T-helper 22 cell (primary cell): ENCODE data around the gene MT2A.
A peak's percentile ranks its signal among the peaks of the same experiment; 100 is the strongest.

Source experiments
- DNase-seq: peaks from one replicate; pipeline ENCODE4 v3.0.0-alpha.2; 2020; ENCODE audit warnings: low read depth

MT2A gene

GRCh38 chr16:56600398-56600999 lies 7.9 kb upstream of the MT2A start:
- DNase-seq, result no peak

DNA sequence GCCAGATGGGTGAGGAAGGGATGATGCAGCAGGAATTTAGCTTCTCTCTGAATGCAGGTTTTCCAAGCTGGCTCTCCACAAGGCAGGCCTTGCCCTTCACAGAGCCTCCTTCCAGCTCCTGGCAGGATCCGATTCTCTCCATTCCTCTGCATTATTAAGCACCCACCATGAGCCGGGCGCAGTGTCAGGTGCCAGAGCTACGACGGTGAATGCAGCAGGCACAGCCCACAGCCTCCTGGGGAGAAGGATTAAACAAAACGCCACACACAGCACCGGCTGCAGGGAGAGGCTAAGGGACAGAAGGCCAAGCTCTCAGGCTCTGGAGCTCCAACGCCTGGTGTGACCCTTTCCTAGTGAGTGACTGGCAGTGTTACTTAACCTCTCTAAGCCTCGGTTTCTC lies 7.1 kb upstream of the MT2A start:
- no peak for DNase-seq

DNA sequence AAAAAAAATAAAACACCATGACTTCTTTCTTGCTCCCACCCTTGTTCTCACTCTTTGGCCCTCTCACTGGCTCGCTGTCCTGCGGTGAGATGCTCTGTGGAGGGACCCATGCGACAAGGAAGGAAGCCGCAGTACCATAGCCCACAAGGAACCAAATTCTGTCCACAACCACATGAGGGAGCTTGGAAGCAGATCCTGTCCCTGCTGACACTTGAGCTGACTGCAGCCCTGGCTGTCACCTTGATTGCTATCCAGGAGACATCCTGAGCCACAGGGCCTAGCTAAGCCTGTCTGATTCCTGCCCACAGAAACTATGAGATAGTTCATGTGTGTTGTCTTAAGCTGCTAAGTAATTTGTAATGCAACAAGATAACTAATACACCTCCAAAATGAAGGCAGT lies 4.8 kb upstream of the MT2A start:
- no peak for DNase-seq

GRCh38 chr16:56604966-56605365 lies 3.4 kb upstream of the MT2A start:
- no peak for DNase-seq

- no peak for DNase-seq
Observed at GRCh38 chr16:56605475-56605874, 2.9 kb upstream of the MT2A start.

DNA sequence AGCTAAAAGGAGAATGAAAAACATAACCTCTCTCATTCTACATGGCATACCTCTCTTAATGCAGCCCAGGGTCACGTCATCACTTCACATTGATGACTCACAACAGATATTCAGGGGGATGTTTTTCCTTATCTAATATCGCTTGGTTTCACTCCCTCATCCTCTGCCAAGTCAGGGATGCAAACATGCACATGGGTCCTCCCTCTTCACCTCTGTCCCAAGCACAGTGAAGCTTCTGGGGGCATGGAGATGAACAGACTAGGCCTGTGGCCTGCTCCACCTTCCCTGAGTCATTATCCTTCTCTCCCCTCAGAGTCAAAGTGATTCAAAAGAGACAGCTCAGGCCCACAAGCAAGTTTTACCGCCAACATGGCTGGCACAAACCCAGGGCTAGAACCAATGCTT lies 2.3 kb upstream of the MT2A start:
- no peak for DNase-seq

- DNase-seq, result no peak
Observed at GRCh38 chr16:56606476-56607108, 1.8 kb upstream of the MT2A start.

DNA sequence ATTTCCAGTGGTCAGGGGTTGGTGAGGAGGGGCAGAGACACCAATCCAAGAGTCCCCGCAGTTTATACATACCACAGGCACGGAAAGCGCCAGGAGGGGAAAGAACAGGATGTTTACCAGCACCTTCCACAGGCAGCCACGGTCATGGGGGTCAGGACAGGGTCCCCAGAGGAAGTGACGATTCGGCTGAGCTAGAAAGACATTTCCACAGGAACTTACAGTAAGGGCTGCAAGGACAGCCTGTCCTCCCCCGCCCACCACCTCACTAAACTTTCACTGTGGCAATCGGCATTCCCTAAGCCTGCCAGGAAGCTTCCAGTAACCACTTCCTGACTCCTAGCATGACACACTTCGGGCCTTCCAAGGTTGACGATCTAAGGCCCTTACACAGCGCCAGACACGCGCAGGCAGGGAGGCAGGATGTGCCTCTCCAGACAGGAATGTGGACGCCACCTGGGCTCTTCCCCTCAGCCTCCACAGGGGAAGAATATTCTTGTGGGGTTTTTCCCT lies 1.2 kb upstream of the MT2A start:
- DNase-seq, result no peak

- no peak for DNase-seq
Observed at GRCh38 chr16:56607675-56608042, 725 bp upstream of the MT2A start.

GRCh38 chr16:56608876-56609462 lies 585 bp downstream of the MT2A start:
- no peak for DNase-seq

- peak; percentile 52 for DNase-seq
Observed at GRCh38 chr16:56609463-56609921, 1.1 kb downstream of the MT2A start.

DNA sequence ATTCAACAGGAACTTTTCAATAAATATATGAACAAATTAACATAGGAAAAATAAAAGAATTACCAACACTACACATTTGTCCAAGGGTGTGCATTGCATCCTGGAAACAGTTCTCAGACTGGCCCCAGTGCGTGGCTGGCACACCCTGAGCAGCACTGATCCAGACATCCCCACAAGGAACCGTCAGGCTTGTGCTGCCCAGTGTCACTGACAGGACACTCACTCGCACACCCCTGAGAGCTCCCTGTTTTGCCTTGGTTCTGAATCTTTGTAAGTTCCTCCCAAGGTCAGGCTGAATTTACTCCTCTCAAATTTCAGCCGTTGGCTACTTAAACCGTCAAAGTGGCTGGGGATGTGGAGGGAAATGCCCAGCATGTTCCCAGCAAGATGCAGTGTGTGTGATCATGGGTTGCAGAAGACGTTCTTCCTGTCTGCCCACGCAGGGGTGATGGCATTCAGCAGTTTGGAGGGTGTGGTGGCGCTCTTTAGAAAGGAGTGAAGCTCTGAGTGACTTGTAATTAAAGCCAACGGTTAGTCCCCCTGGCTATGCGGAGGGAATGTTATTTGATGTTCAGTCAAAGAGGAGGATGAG lies 1.7 kb downstream of the MT2A start:
- DNase-seq, result peak; percentile 60

GRCh38 chr16:56610609-56611111 lies 2.3 kb downstream of the MT2A start:
- no peak for DNase-seq

DNA sequence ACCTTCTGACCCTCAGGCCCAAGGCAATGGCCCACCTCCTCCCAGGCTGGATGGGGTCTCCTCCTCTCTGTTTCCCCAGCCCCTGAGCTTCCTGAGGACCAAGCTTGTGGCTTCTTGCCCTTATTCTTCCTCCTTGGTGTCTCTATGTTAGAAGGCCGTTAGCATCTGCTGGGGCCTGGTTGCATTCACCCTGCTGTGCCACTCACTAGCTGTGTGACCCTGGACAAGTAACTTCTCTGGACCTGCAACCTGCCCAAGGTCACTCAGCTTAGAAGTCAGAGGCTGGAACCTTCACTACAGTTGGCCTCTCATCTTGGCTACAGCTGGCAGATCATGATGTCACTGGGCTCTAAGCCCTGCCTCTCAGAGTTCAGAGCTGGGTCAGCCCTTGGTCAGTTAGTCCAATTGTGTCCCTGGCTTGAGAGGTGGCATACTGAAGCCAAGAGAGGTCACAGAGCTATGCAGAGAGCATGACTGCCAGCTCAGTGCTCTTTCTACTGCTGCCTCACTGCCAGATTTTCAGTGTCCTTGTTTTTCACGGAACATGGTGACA lies 3.0 kb downstream of the MT2A start:
- no peak for DNase-seq

DNA sequence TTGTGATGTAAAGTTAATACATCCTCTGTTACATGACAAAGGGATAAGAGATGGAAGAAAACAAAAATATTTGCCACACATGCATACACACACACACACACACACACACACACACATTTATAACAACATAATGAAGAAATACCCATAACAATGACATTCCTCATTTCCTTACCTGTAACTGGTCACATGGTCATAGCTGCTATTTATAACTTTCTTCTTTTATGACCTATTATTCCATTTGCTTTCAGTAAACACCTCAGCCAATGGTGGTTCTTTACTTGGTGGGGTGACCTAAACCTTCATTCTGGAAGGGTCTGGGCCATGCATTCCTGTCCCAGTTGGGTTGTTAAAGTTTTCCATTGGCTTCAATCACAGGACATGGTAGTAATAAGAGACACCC lies 5.3 kb downstream of the MT2A start:
- DNase-seq, result no peak

DNA sequence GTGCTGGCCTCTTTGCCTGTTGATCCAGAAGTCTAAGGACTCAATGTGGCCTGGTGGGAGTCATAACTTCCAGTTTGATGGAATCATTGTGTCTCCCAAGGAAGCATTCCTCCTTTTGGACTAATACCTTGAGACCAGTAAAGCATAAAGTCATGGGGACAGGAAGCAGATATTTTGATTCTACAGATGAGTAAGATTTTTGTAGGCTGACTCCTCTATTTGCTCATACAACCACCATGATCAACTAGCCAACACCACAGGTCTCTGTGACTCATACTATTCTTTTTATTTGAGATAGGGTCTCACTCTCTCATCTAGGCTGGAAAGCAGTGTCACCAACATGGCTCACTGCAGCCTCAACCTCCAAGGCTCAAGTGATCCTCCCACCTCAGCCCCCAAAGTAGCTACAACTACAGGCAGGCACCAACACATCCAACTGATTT lies 6.2 kb downstream of the MT2A start:
- DNase-seq, result no peak

- DNase-seq, result no peak
Observed at GRCh38 chr16:56615353-56615752, 7.0 kb downstream of the MT2A start.

GRCh38 chr16:56616608-56617211 lies 8.3 kb downstream of the MT2A start:
- DNase-seq, result no peak

DNA sequence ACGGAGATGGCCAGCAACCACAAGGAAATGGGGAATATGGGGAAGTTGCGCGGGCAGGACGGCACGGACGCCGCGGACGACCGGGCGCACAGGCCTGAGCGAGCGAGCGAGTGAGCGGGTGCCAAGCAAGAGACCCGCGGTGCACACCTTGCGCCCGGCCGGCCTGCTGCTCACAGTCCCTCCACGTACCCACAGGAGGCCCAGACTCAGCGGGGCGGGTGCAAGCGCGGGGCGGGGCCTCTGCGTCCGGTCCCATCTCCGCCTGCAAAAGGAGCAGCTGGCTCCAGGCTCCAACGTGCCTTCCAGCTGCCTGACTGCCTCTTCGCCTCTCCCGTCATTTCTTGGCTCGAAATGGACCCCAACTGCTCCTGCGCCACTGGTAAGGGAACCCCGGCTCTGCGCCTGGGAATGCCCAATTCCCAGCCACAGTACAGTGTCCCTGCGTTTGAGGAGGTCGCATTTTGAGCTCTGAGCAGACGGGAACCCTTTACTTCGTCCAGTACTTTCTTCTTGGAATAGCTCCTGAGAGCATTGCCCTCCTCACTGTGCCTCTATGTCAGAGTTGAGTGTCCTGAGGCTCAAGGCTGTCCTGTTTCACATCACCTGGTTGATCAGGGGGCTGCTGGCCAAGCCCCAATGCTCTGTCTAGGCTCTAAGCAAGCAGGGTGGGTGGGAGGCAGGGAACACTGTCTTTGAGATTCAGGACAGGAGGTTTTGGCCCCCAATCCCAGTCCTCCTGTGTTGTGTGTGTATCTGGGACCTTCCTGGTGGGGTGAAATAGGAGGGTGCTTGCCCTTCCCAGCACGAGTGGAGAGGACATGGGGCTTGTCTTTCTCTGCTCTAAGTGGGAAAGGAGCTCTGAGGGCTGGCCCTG lies 9.1 kb downstream of the MT2A start:
- DNase-seq, result peak; percentile 23

DNA sequence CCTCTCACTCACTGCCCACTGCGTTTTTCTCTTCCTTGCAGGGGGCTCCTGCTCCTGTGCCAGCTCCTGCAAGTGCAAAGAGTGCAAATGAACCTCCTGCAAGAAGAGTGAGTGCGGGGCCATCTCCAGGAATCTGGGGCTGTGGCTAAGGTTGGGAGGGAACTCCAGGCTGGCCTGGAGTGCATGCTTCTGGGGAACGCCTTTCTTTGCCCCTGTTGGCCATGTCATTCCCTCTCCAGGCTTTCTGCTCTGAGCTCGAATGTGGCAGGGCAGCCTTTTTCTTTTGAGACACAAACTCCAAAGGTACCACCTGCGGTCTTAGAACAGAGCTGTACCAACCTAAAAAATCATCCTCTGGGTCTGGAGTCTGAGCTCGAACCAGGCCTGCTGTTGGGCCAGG lies 9.8 kb downstream of the MT2A start:
- DNase-seq, result no peak

DNA sequence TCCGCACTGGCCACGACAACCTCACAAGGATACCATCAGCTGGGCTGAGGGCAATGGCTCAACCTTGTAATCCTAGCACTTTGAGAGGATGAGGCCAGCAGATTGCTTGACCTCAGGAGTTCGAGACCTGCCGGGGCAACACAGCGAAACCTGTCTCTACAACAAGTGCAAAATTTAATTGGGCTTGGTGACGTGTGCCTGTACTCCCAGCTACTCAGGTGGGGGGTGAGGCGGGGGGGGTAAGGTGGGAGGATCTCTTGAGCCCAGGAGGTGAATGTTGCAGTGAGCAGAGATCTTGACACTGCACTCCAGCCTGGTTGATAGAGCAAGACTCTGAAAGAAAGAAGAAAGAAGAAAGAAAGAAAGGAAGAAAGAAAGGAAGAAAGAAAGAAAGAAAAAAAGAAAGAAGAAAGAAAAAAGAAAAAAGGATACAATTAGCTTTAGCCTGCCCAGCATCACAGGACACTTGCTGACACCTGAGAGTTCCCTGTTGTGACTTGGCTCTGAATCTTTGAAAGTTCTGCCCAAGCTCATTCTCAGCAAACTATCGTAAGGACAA lies 12.0 kb downstream of the MT2A start:
- DNase-seq, result no peak
